GM12878 (cell line): ENCODE data around the gene TFF1. TPM values are rescaled to one million over a fixed set of nuclear protein-coding genes. Genes with fewer than 3 reads are reported as not detected.

Experiments used
- BHLHE40 ChIP-seq, 2 experiments: fragments of 450-650 bp in 1 of 2; IDR thresholded peaks; 2 replicates each; pipeline ENCODE4 v1.6.1; 2011 to 2017; ENCODE audit warnings: low read depth in 2 of 2, borderline replicate concordance in 1 of 2, improper control_type of control experiment in 1 of 2, low read length in 1 of 2, mild to moderate bottlenecking in 1 of 2
- CBX5 ChIP-seq: sonication (generic); IDR thresholded peaks from 2 replicates; pipeline ENCODE4 v1.6.1; 2016; ENCODE audit warnings: low read depth, moderate library complexity, mild to moderate bottlenecking, inconsistent platforms
- CTCF ChIP-seq, 3 experiments: IDR thresholded peaks in 2 of 3; conservative IDR thresholded peaks in 1 of 3; 2 replicates each; pipeline ENCODE4 v1.5.1; 2011; ENCODE audit warnings: low read depth in 3 of 3, low read length in 3 of 3, mild to moderate bottlenecking in 3 of 3, control low read depth in 2 of 3, moderate library complexity in 2 of 3, inconsistent platforms in 1 of 3, mixed read lengths in 1 of 3; ENCODE audit not compliant: control insufficient read depth in 2 of 3, insufficient read depth in 1 of 3; ENCODE audit errors: extremely low read depth in 1 of 3
- IKZF2 ChIP-seq, 2 experiments: fragments of 450-650 bp; IDR thresholded peaks; 2 replicates each; pipeline ENCODE4 v1.6.1; 2017; ENCODE audit warnings: mild to moderate bottlenecking in 2 of 2, moderate library complexity in 2 of 2
- KLF5 ChIP-seq: fragments of 450-650 bp; IDR thresholded peaks from 2 replicates; pipeline ENCODE4 v1.6.1; 2014; ENCODE audit warnings: mild to moderate bottlenecking; ENCODE audit not compliant: partially characterized antibody
- NKRF ChIP-seq: fragments of 450-650 bp; conservative IDR thresholded peaks from 2 replicates; pipeline ENCODE4 v1.6.1; 2017; ENCODE audit warnings: mild to moderate bottlenecking, moderate library complexity
- POU2F2 ChIP-seq: IDR thresholded peaks from 3 replicates; pipeline ENCODE4 v1.6.1; 2011; ENCODE audit warnings: low read depth, mild to moderate bottlenecking, low read length, borderline replicate concordance
- SUZ12 ChIP-seq: fragments of 200-600 bp; sonication (generic); IDR thresholded peaks from one replicate; pipeline ENCODE4 v1.6.1; 2018; ENCODE audit warnings: antibody characterized with exemption, mild to moderate bottlenecking; ENCODE audit not compliant: unreplicated experiment
- ZBTB40 ChIP-seq: fragments of 450-650 bp; IDR thresholded peaks from 2 replicates; pipeline ENCODE4 v1.6.1; 2016; ENCODE audit warnings: mild to moderate bottlenecking, moderate library complexity, borderline replicate concordance
- polyA plus RNA-seq, 11 experiments: library from polyadenylated mRNA; depleted of rRNA in 4 of 11; unstranded in 6 of 11; stranded (reverse) in 5 of 11; fragments of >200 nt; fragmentation: Nextera tagmentation in 4 of 11; fragmentation: Illumina TruSeq in 1 of 11; extraction: Ambion mirVana in 4 of 11; extraction: Trizol in 1 of 11; gene quantifications; 1 replicate in 1 of 11; 2 replicates in 10 of 11; pipeline versions ENCODE4 v1.2.1 to v1.2.3, GENCODE V29; 2011 to 2016; ENCODE audit warnings: inconsistent platforms in 2 of 11, missing spikeins in 2 of 11, low read depth in 1 of 11
- total RNA-seq, 4 experiments: library from RNA; depleted of rRNA in 3 of 4; stranded (reverse); fragments of >200 nt in 3 of 4; fragmentation: Illumina TruSeq in 1 of 4; extraction: Trizol in 1 of 4; gene quantifications; 2 replicates each; pipeline versions ENCODE4 v1.2.1 to v1.2.3, GENCODE V29; 2013 to 2021

TFF1 gene
- total and polyA plus RNA-seq, 10 of the 15 experiments (the other 5 are each of a cell fraction or from before 2014, with no cell fraction given), result 0.13 TPM; not detected in 9

GRCh38 chr21:42400525-42400924 is 34.2 kb upstream of the TFF1 start (continued):
- no peak for TF ChIP-seq CTCF (IDR thresholded peaks at IDR 0.05 in 2 of 3, conservative IDR thresholded peaks at IDR 0.05 in 1 of 3; ENCODE audit: control insufficient read depth in 2 of 3, extremely low read depth in 1 of 3, insufficient read depth in 1 of 3, low read depth in 3 of 3, low read length in 3 of 3)
- TF ChIP-seq ZBTB40, result no peak
- TF ChIP-seq IKZF2 (IDR thresholded peaks at IDR 0.05), result peak; percentile 61 to 74; a peak in 3 of 4 replicates
- no peak for TF ChIP-seq KLF5
- TF ChIP-seq CBX5, result no peak
- no peak for TF ChIP-seq SUZ12
- peak; percentile 33 to 47; a peak in 3 of 4 replicates for TF ChIP-seq BHLHE40 (IDR thresholded peaks at IDR 0.05; ENCODE audit: borderline replicate concordance in 1 of 2, low read depth in 2 of 2, low read length in 1 of 2)
- TF ChIP-seq POU2F2, result peak; percentile 94
- TF ChIP-seq NKRF, result no peak
